ENCODE measurements around the gene CHRM3. TPM values are rescaled to one million over a fixed set of nuclear protein-coding genes. Genes with fewer than 3 reads are reported as not detected.
A peak's percentile ranks its signal among the peaks of the same experiment; 100 is the strongest.

Gene CHRM3
- total and polyA plus RNA-seq, 2 donors (not counting 1 experiment from before 2014, with no cell fraction given): not detected

DNA sequence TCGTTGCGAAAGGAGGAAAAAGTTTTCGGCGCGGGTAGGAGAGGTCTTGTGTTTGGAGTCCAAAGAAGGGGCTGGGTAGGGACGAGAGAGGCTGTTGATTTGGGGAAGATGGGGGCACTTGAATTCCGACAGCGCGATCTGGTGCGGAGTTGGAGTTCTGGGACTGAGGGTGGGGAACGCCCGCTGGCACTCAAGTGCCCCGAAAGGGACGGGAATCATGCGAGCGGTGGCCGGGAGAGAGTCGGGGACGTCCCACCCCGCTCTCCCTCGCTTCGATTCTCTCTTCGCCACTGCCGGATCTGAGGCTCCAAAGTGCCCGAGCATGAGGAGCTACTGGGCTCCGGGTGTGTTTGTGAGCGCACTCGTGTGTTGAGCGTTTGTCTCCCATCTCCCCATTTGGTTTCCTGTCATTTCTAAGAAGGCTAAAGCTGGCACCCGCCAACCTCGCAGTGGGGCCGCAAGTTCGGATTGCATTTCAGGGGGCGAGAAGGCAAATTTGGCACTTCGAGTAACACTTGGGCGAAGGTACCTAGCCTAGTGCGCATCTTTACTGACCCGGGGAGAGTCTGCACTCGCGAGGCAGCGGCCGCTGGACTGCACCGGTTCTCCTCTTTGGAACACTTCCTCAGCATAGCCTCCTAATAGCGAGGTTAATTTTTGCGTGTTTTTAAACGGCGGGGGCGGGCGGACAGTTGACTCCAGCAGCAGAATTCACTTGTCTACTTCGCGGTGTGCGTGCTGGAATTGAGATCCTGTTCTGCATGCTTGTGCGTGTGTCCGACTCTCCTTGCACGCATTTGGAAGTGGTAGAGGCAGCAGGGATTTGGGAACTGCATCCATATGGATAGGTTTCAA lies 1.2 kb downstream of the CHRM3 start:
- Histone ChIP-seq H3K9ac (ENCODE audit: low read length) (no peak overlapping the region), H3K27ac (ENCODE audit: low read length in 2 of 2) (no peak overlapping the region), H3K27me3 (replicated peaks in 1 of 4; ENCODE audit: control extremely low read depth in 1 of 4, control insufficient read depth in 3 of 4, insufficient read depth in 4 of 4, low read length in 3 of 4) (peaks cover 0 to 21% (median 12%) of the 10 kb centered on the region in 4 experiments), H3K4me3 (ENCODE audit: control extremely low read depth in 1 of 5, extremely low read depth in 1 of 5, insufficient read depth in 1 of 5, low read depth in 2 of 5, low read length in 4 of 5) (no peak overlapping the region), H3K9me3 (ENCODE audit: control extremely low read depth in 1 of 3, control insufficient read depth in 2 of 3, insufficient read depth in 1 of 3, low read length in 2 of 3) (peaks cover 0 to 6% (median 0%) of the 10 kb centered on the region in 3 donors), H3K36me3 (replicated peaks in 1 of 2; ENCODE audit: control extremely low read depth in 1 of 2, control insufficient read depth in 1 of 2, extremely low read depth in 1 of 2, insufficient read depth in 2 of 2, low read length in 1 of 2) (no peaks in the 10 kb centered on the region), H3K4me1 (ENCODE audit: control insufficient read depth in 2 of 2, insufficient read depth in 2 of 2, low read length in 2 of 2) (no peaks in the 10 kb centered on the region), H4K20me1 (ENCODE audit: control insufficient read depth, insufficient read depth, low read length, poor library complexity, severe bottlenecking) (no peaks in the 10 kb centered on the region), H2AFZ (ENCODE audit: insufficient read depth, low read depth, low read length, poor library complexity, severe bottlenecking) (peak overlapping the region; percentile 10), H3K4me2 (replicated peaks; ENCODE audit: low read depth, low read length, poor library complexity, severe bottlenecking) (peak overlapping the region; percentile 8), H3K79me2 (ENCODE audit: control insufficient read depth, insufficient read depth, low read length) (no peaks in the 10 kb centered on the region)
- DNase-seq: no peak
- Mint-ChIP-seq H3K4me3 (no peak overlapping the region), H3K4me1 (no peaks in the 10 kb centered on the region), H3K27ac (no peak overlapping the region), H3K9me3 (ENCODE audit: insufficient read depth) (no peaks in the 10 kb centered on the region), H3K27me3 (peaks cover 39% of the 10 kb centered on the region)
- ATAC-seq (ENCODE audit: low read depth): no peak
- POLR2A ChIA-PET: no interaction called here
- CTCF ChIA-PET: no interaction called here
- TF ChIP-seq CTCF (IDR thresholded peaks at IDR 0.05) (no peak), EZH2 (IDR thresholded peaks at IDR 0.05; ENCODE audit: borderline replicate concordance, insufficient read depth, low read depth, low read length, poor library complexity, severe bottlenecking) (no peak)
- WGBS (ENCODE audit: insufficient coverage): 8% methylated on average over 51 of the region's 55 CpGs
- intact Hi-C loops (cut with micrococcal nuclease): no loop called here

DNA sequence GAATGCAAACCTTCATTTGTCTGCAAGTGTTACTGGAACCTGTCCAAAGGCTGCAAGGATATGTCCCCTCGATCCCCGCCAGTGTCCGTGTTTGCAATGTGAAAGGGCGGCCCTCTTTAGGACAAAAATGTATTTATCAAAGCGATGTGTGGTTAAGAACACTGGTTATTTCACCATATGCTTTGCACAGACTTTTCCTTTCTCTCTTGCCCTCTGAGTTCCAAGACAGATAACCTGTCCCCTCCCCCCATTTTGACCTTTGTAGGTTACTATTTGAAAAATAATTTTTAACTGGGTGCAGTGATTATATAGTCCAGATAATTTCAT lies 1.8 kb downstream of the CHRM3 start:
- Histone ChIP-seq H3K9ac (ENCODE audit: low read length) (no peak overlapping the region), H3K27ac (ENCODE audit: low read length in 2 of 2) (no peak overlapping the region), H3K4me2 (replicated peaks; ENCODE audit: low read depth, low read length, poor library complexity, severe bottlenecking) (no peak overlapping the region), H3K79me2 (ENCODE audit: control insufficient read depth, insufficient read depth, low read length) (no peaks in the 10 kb centered on the region), H3K4me3 (ENCODE audit: control extremely low read depth in 1 of 5, extremely low read depth in 1 of 5, insufficient read depth in 1 of 5, low read depth in 2 of 5, low read length in 4 of 5) (no peak overlapping the region), H3K27me3 (replicated peaks in 1 of 4; ENCODE audit: control extremely low read depth in 1 of 4, control insufficient read depth in 3 of 4, insufficient read depth in 4 of 4, low read length in 3 of 4) (peaks cover 0 to 21% (median 12%) of the 10 kb centered on the region in 4 experiments), H2AFZ (ENCODE audit: insufficient read depth, low read depth, low read length, poor library complexity, severe bottlenecking) (peak overlapping the region; percentile 10), H3K9me3 (ENCODE audit: control extremely low read depth in 1 of 3, control insufficient read depth in 2 of 3, insufficient read depth in 1 of 3, low read length in 2 of 3) (peaks cover 0 to 6% (median 0%) of the 10 kb centered on the region in 3 donors), H3K36me3 (replicated peaks in 1 of 2; ENCODE audit: control extremely low read depth in 1 of 2, control insufficient read depth in 1 of 2, extremely low read depth in 1 of 2, insufficient read depth in 2 of 2, low read length in 1 of 2) (no peaks in the 10 kb centered on the region), H3K4me1 (ENCODE audit: control insufficient read depth in 2 of 2, insufficient read depth in 2 of 2, low read length in 2 of 2) (no peaks in the 10 kb centered on the region), H4K20me1 (ENCODE audit: control insufficient read depth, insufficient read depth, low read length, poor library complexity, severe bottlenecking) (no peaks in the 10 kb centered on the region)
- intact Hi-C loops (cut with micrococcal nuclease): no loop called here
- POLR2A ChIA-PET: no interaction called here
- TF ChIP-seq CTCF (IDR thresholded peaks at IDR 0.05): no peak
- TF ChIP-seq EZH2 (IDR thresholded peaks at IDR 0.05; ENCODE audit: borderline replicate concordance, insufficient read depth, low read depth, low read length, poor library complexity, severe bottlenecking): no peak
- H3K4me3 Mint-ChIP-seq: no peak overlapping the region
- DNase-seq (no peak), ATAC-seq (ENCODE audit: low read depth) (no peak)
- no peaks in the 10 kb centered on the region for H3K9me3 Mint-ChIP-seq (ENCODE audit: insufficient read depth)
- 0% methylated on average over 1 of the region's 5 CpGs for WGBS (ENCODE audit: insufficient coverage)
- no peak overlapping the region for H3K27ac Mint-ChIP-seq
- H3K4me1 Mint-ChIP-seq: no peaks in the 10 kb centered on the region
- peaks cover 38% of the 10 kb centered on the region for H3K27me3 Mint-ChIP-seq
- CTCF ChIA-PET: no interaction called here
